Fibroblast of lung (primary cell): ENCODE results near the gene DNAJB11.

Source experiments
- EZH2 ChIP-seq: IDR thresholded peaks from 2 replicates; pipeline ENCODE4 v1.5.1; 2012; ENCODE audit warnings: low read length, control low read depth, mild to moderate bottlenecking; ENCODE audit errors: missing control alignments
- TF ChIP-seq, protein P1 (sequence below), 2 donors: IDR thresholded peaks in 1 of 2; conservative IDR thresholded peaks in 1 of 2; 1 replicate in 1 of 2; 2 replicates in 1 of 2; pipeline ENCODE4 v1.5.1; 2011 to 2012; ENCODE audit warnings: low read length in 2 of 2, control low read depth in 1 of 2, inconsistent platforms in 1 of 2, low read depth in 1 of 2, mild to moderate bottlenecking in 1 of 2

DNA sequence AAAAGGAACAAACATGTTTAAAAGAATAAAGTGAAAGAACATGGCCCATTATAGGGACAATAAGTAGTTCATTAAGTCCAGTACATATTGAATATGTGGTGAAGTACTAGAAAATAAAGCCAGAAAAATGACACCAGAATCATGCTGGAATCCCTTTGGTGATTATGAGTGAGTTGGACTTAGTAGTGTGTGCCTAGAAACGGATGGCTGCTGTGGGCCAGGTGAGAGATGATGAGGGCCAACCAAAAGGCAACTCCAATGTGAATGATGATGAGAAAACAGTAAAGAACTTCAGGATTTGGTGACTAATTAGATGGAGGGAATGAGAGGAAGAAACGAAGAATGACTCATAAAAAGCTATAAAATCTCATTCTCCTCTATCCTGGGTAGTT is 29.7 kb upstream of the DNAJB11 start:
- TF ChIP-seq, protein P1, sequence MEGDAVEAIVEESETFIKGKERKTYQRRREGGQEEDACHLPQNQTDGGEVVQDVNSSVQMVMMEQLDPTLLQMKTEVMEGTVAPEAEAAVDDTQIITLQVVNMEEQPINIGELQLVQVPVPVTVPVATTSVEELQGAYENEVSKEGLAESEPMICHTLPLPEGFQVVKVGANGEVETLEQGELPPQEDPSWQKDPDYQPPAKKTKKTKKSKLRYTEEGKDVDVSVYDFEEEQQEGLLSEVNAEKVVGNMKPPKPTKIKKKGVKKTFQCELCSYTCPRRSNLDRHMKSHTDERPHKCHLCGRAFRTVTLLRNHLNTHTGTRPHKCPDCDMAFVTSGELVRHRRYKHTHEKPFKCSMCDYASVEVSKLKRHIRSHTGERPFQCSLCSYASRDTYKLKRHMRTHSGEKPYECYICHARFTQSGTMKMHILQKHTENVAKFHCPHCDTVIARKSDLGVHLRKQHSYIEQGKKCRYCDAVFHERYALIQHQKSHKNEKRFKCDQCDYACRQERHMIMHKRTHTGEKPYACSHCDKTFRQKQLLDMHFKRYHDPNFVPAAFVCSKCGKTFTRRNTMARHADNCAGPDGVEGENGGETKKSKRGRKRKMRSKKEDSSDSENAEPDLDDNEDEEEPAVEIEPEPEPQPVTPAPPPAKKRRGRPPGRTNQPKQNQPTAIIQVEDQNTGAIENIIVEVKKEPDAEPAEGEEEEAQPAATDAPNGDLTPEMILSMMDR (conservative IDR thresholded peaks at IDR 0.05 in 1 of 2, IDR thresholded peaks at IDR 0.05 in 1 of 2; ENCODE audit: low read depth in 1 of 2, low read length in 2 of 2), result no peak
- no peak for TF ChIP-seq EZH2
